Inflammatory macrophage (primary cell): ENCODE measurements around the gene ZNF530.
A peak's percentile ranks its signal among the peaks of the same experiment; 100 is the strongest.

Experiments used
- DNase-seq, 2 donors: peaks; one replicate each; pipeline ENCODE4 v3.0.0-alpha.2; 2020 to 2022
- total RNA-seq, 18 experiments: gene quantifications; one replicate each; lab custom pipeline; 2026; ENCODE audit warnings: mixed read lengths in 6 of 18, inconsistent platforms in 2 of 18; lab: John Stamatoyannopoulos, UW

The ZNF530 gene
- 1.6 to 8.0 (median 6.0) reads per million in 18 experiments for total RNA-seq

DNA sequence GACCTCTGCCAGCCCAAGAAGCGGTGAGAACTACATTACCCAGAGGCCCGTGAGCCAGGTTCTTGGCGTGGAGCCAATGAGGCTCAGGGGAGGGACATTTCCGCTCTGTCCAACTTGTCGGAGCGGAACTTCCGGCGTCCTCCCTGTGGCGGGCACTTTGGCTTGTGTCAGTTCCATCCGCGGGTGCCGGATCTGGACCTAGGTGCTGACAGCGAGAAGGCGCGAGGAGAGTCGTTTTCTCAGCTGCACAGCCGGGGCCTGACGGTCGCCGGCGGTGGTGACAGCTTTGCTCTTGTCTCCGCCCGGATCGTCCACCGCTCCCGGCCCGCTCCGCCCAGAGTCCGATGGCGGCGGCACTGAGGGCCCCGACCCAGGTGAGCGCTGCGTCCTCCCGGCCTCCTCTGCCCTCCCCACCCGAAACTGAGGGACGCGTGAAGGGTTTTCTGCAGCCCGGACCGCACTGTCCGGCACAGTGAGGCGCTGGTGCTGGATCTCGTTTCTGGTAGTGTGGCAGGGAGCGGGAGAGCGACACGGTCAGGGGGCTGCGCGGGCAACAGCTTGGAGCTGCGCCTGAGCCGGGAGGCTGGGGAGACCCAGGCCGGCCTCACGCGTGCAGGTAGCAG is at the start of gene ZNF530:
TSS of gene ZNF530 (plus strand) at position 125 of the 623 bp plus-strand sequence. CDS start 4,461 bp downstream, outside the sequence.
- DNase-seq, result peak; percentile 93 to 94

DNA sequence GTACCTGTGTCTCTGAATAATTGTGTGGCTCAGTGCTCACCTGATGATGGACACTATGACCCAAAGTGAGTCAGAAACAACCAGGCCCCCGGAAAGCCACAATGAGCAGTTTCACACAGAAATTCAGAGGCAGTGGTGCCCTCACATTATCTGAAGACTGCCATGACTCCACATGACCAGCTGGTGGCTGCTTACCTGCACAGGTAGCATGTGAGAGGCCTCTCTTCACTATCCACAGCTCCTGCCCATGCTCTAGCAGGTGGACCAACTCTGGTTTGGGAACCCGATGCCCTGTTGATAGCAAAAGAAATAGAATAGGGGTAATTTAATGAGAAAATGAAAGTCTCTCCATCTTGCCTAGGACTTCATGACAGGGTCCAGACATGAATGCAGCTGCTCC is 47.3 kb upstream of the ZNF530 start:
- DNase-seq, result no peak

DNA sequence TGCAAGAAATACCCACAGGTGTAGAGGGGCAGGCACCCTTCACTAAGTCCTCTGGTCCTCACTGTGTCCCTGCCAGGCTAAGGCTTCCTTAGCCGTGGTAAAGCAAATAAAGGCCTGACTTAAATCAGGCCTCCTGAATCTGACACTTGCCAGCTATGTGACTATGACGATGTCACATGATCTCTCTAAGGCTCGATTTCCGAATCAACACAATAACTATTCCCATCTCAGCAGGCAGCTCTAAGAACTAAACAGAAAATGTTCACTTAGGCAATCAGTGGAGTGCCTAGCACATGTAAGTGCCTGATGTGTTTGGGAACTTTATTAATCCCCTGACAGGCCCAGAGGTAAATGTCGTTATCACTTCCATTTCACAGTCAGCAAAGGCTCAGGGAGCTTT is 42.0 kb upstream of the ZNF530 start:
- DNase-seq, result no peak

DNA sequence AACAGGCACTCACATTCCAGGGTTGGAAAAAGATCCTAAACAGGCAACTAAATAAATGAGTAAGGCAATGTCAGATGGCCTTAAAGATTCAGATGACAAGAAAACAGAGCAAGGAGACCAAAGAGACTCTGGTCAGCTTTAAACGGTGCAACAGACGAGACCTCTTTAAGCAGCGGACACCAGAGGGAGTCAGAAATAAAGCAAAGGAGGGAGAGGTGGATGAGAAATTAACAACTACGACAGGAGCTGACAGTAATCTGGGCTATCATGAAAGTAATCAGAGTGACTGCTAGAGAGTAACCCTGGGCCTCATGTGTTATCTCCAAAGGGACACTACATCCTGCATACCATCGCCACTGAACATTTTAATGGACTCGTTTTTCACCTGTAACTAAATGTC is 41.2 kb upstream of the ZNF530 start:
- DNase-seq, result no peak

DNA sequence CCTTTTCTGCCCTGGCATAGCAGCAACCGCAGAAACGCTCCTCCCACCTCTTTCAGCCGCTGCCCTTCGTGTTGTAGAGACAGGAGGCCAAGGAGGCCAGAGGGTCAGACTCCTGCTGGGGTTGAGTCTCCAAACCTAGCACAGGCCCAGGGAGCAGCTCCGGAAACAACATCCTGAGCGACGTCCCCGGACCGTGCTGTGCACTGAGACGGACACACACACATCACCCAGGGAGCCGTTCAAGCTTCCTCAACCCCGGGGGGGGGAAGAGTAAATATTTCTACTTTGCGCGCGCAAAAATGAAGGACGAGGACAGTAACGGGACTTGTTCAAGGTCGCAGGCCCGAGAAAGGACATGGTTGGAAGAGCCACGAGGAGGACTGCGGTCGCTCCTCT is 40.7 kb upstream of the ZNF530 start:
- peak in 1 of 2 donors; percentile 13 for DNase-seq

DNA sequence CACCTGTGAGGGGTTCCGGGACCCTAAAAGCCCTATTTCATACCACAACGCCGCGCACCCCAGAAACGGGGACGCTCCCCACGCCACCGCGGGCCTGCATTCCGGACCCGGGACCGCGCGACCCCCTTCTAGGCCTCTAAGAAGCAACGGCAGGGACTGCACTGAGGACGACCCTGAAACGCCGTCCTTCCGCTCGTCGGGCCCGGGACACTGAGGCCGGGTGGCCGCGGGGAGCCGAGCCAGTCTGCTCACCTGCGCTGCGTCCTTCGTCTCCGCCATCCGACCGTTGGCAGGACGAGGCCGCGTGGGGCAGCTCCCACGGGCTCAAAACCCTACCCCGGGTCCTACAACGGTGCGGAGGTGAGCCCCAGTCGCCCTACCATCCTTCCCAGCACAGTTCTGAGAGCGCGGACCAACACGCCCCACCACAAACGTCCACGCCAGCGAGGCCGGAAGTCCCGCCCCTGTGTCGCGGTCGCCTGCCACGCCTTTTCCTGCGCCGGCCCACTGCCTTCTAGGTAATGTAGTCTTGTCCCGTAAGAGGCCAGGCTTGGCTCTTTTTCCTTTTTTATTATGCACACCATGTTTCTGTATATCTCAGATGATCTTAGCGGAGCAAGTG is 40.2 kb upstream of the ZNF530 start, which contains the start of gene ZNF550:
TSS of gene ZNF550 (minus strand) at position 460 of the 622 bp plus-strand sequence. CDS start at position 279, 181 bp downstream.
- peak; percentile 79 to 87 for DNase-seq

DNA sequence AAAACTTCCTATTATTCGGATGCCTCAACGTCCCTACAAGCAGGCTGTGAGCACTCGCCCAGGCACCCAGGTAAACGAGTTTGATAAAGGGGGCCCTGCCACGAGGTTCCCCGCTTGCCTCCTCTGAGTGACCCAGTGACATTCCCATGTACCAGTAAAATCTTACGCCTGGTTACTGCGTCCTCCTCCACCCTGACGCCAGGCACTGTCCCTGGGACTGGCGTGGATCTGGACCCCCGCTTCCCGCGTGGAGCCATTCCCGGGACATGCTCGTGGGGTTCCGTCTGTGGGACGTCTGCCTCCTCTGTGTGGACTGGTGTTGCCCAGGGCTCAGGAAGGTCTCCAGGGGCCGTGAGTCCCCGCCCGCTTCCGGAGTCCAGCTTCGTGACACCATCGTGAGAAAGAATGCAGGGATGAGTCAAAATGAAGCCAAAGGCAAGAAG is 39.6 kb upstream of the ZNF530 start:
- no peak for DNase-seq

DNA sequence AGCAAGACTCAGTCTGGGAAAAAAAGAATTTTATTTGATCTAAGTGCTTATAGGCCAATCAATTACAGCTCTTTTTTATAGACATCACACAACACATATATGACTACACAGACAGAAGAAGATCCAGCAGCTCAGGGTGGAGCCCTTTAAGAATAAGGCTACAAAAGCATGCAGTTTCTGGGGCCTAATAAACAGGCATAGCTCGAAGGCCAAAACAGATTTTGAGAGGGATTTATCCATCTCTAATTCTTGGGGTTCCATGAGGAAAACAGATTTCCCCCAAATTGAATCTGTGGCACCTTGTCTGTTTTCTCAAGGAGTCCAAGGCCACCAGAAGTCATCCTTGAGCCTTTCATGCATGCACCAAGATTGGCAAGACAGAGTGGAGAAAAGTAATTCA is 36.1 kb upstream of the ZNF530 start:
- no peak for DNase-seq

DNA sequence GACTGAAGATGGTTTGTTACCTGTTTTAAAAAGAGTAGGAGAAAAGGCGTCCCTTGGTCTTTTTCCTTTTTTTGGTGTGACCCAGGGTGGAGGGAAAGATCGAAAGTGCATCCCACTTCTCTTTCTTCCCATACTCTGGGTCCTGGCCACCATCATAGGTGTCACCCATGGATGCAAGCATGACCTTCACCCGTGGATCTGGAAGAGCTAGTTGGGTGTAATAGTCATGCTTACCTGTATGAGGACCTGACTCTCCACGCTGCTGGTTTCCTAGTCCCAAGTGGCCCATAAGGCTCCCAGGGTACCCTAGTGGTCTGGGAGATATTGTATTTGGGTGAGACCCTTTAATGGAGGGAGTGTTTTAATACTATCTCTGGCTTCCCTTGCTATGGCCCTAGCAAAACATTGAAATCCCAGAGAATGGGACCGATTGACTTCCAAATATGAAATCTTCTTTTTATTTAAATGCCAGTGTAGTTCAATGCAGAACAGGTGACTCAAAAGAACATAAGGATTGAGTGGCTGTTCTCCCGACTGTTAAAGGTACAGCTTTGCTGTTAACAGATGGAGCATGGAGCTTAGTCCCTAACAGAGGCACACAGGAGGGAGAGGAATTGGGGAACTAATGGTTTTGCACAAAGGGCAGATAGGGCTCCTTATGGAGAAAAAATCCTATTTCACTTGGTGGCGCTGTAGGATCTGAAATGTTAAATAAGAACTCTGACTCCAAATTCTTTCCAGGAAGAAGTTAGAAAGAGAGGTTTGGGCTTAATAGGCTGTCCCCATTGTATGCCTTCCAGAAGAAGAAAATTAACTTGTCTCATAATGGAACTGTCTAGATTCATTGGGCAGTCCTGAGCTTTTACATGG is 33.1 kb upstream of the ZNF530 start:
- peak in 1 of 2 donors; percentile 47 for DNase-seq

DNA sequence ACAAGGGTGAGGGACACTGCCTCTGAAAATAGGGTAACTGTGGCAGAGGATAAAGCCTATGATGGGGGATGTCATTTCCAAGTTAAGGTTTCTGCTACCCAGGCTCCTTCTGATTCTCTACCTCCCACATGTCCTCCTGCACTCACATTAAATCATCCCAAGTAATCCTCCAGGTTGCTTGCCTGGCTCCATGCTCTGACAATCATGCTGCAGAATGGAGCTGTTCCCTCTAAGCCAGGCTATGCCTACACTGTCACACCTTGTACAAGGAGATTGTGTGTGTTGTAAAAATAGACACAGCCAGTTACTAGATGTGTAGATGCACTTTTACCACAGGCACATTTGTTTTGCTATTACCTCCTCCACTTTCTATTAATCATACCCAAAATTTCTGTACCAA is 29.0 kb upstream of the ZNF530 start:
- no peak for DNase-seq

DNA sequence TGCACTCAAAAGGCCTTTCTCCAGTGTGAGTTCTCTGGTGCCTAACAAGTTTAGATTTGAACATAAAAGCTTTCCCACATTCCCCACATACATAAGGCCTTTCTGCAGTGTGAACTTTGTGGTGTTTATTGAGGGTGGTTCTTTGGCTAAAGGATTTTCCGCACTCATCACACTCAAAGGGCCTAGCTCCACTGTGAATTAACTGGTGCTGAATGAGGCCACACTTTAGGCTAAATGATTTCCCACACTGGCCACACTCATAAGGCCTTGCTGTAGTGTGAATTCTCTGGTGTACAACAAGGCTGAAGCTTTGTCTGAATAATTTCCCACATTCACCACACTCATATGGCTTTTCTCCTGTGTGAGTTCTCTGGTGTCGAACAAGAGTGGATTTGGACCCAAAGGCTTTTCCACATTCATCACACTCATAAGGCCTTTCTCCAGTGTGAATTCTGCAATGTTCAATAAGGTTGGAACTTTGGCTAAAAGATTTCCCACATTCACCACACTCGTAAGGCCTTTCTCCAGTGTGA is 27.2 kb upstream of the ZNF530 start:
- no peak for DNase-seq

DNA sequence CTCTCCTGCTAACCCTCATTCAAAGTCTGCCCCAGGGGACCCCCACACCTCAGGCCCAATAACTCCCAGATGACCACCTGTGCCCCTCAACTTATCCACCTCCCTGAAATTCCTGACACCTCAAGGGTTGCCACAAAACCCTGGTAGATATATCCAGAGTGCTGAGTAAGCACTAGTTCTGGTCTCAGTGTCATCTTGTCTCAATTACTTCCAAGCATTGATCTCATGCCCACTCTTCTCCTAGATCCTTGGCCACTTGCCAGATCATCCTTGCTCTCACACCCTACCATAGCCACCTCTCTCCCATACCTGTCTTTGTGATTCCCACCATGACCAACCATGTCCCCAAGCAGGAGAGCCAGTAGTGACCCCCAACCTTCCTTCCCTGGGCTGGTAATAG is 23.0 kb upstream of the ZNF530 start:
- no peak for DNase-seq

DNA sequence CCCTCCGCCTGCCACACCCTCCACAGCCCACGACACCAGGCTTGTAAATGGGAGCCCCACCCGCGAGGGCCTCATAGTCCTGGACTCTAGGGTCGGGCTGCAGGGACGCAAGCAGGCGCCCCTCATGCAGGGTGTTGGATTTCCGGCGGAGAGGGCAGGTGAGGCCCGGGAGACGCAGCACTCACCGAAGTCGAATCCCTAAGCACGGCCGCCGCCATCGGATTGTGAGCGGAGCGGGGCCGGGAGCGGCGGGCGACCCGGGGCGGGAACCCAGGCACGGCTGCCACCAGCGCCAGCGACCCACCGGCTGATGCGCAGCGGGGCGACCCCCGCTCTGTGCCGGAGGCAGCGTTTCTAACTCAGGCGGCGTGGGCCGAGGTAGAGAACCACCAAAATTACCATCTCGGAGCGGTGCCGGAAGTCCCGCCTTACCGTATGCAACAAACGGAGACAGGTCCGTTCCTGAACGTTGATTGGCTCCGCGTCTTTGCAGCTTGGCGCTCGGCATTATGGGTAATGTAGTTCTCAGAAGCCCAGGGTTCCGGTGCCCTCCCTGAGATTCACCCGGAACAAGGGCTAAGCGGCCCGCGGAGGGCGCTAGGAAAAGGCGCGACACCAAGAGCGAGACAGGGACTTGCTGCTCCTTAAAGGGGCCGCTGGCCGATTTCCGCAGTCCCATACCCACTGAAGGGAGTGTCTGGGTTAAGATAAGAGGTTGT is 21.0 kb upstream of the ZNF530 start, which contains the start of gene ZNF416:
TSS of gene ZNF416 (minus strand) at position 425 of the 719 bp plus-strand sequence. CDS start at position 218, 207 bp downstream.
- DNase-seq, result peak; percentile 99

DNA sequence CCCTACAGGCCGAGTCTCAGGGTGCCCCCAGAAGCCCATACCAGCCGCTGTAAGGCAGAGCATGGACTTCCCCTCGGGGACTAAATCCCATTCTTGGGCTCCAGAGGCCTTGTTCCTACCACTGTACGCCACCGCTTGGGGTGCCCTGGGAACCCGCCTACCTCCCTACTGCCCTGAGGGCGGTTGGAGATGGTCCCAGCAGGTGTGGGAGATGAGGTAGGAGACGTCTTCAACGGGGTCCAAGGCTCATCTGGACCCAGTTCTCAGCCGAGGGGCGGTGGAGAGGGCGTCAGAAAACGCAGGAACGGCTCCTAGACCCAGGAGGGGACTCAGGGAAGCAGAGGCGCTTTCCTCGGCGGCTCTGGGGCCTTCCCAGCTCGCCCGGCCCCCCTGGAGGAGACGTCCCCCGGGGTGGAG is 16.6 kb upstream of the ZNF530 start:
- DNase-seq, result no peak

DNA sequence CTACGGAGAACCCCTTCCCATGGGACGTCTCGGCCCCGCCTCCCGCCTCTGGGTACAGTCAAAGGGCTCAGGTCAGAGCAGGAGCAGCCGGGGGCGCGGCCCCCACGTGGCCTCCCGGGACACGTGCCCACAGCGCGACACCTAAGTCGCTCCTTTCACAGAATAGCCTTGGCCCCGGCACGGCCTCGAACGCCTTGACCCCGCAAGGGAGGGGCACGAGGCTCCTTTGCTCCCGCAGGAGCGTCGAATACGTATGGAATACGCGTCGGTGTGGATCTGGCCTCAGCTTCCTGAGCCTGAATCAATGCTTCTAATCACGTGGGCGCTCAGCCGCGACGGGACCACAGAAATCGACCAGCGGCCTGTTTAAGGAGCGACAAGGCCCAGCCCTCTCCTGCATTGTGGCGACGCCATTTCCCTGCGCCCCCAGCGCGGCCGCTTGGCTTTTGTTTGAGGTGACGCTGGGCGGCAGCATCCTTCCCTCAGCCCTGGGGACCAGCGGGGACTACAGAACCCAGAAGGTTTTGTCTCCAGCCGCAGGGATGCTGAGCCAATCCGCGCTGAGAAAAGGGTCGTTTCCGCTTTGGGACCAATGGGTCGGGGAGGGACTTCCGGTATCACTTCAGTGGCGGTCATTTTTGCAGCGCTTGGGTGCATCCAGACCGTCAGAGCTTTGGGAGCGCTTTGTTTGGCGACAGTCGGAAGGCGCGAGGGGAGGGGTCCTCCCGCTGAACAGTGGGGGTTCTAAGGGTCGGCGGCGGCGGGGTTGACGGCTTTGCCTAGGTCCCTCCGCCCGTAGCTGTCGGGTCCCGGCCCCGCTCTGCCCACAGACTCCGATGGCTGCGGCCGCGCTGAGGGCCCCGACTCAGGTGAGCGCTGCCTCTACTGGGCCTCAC is 15.9 kb upstream of the ZNF530 start, which contains the start of gene ZIK1:
TSS of gene ZIK1 (plus strand) at position 625 of the 896 bp plus-strand sequence. CDS start at position 837, 212 bp downstream.
- DNase-seq, result peak; percentile 92 to 94

DNA sequence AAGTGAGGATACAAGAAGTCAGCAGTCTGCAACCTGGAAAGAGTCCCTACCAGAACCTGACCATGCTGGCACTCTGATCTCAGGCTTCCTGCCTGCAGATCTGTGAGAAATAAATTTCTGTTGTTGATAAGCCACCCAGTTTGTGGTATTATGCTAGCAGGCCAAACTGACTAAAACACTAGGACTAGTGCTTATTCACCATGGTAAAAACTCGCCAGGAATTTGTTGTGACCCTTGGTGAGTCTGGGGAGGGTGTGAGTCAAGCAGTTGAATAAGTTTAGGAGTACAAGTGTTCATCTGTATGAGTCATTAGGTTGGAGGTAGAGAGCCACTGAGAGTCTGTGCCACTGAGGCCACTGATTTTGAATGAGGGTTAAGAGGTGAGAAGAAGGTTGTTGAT is 12.2 kb upstream of the ZNF530 start:
- DNase-seq, result no peak

DNA sequence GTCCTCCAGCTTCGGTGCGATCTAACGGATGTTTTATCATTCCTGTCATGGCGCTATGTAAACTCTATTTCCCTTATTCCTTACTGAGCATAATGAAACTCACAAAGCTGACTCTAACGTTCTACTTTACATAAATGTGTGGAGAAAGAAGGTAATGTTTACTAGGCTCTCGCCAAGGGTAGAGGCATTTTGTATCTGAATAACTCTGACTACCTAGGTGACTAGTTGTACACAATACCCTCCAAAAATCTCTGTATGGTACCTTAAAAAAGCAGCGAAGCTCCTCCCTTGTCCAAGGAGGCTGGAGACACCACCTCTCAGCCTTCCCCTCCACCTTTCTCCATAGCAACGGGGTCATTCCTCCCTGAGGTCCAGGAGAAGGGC is 316 bp upstream of the ZNF530 start:
- DNase-seq, result no peak

DNA sequence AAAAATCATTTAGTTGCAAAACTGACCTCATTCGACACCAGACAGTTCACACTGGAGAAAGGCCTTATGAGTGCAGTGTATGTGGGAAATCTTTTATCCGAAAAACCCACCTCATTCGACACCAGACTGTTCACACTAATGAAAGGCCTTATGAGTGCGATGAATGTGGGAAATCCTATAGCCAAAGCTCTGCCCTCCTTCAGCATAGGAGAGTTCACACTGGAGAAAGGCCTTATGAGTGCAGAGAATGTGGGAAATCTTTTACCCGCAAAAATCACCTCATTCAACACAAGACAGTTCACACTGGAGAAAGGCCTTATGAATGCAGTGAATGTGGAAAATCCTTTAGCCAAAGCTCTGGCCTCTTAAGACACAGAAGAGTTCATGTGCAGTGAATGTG is 7.2 kb downstream of the ZNF530 start:
- DNase-seq, result no peak

DNA sequence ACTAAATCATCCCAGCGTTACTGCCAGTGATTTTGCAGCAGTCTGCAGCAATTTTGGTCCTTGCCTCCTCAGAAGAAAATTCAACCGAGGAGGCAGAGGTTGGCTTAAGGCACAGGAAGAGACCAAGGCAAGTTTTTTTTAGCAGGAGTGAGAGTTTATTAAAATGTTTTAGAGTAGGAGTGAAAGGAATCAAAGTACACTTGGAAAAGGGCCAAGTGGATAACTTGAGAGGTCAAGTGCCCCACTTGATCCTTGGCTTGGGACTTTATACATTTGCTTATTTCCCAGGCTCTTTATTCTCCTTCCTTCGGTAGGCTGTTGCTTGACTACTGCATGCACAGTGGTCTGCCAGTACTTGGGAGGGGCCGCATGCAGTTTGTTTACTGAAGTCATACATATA is 11.4 kb downstream of the ZNF530 start:
- DNase-seq, result no peak

DNA sequence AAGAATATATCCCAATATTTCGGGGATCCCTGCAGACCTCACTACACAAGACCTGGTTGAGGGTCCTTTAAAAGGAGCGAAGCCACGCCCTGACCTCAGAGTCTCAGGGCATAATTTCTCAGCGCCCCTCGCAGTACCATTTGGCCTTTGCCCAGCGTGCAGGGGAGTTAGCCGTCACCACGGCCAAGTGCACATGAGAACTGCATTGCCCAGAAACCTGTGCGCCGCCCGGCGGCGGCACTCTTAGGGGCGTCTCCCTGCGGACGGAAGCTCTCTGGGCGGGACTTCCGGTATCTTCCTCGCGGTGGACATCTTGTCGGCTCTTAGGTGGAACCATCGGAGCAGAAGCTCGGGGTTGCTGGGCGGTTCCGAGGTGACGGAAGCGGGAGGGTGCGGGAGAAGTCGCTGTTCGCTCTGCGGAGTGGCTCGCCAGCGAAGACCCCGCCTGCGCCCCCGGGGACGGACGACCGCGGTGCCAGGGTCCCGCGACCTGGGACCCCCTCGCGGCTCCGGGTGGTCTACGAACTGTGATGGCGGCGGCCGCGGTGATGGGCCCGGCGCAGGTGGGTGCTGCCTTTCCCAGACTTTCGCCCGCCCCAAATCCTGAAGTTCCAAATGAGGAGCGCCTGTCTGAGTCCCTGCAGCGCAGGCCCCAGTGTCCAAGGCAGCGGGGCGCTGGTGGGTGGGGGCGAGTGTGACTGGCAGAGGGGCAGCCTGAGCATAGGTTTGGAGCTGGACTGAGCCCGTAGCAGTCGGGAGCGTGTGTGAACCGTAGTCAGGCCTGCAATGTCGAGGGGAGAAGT is 14.5 kb downstream of the ZNF530 start, which contains the start of gene ZNF134:
TSS of gene ZNF134 (plus strand) at position 302 of the 803 bp plus-strand sequence. CDS start 5,227 bp downstream, outside the sequence.
- DNase-seq, result peak; percentile 93 to 95
